ENCODE results near the gene NELL1. TPM values are rescaled to one million over a fixed set of nuclear protein-coding genes. Genes with fewer than 3 reads are reported as not detected.

NELL1 gene
- polyA plus RNA-seq, 1 of the 3 experiments (the other 2 are of a cell fraction), result not detected

DNA sequence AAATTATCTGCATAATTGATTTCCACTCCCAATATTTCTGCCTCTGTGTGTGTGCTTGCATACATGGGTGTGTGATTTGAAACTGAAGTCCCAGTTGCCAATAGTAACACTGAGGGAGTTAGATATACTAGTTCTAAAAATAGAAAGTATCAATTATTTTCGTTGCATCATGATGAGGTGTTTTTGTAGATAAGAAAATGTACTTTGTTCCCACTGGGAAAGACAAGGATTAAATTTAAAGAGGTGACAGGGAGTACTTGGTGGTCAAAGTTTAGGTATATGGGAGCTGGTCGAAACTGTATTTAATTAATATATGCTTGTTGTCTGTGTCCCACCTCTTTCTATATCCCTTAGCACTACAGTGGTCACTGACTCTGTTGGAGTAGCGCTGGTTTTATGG lies 444.5 kb downstream of the NELL1 start:
- H3K9me2 ChIP-seq, result no peaks in the 10 kb centered on the region
- H3K9me3 ChIP-seq, result no peaks in the 10 kb centered on the region; the same call in 1 of the 2 replicates
- no peaks in the 10 kb centered on the region for H3K27me3 ChIP-seq (ENCODE audit: insufficient read depth)
- ChIA-PET POLR2A (no interaction called here), CTCF (no interaction called here)
- no peak overlapping the region for H3K27ac ChIP-seq (ENCODE audit: low read depth in 2 of 2, low read length in 1 of 2)
- TF ChIP-seq, protein P1, sequence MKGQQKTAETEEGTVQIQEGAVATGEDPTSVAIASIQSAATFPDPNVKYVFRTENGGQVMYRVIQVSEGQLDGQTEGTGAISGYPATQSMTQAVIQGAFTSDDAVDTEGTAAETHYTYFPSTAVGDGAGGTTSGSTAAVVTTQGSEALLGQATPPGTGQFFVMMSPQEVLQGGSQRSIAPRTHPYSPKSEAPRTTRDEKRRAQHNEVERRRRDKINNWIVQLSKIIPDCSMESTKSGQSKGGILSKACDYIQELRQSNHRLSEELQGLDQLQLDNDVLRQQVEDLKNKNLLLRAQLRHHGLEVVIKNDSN (IDR thresholded peaks at IDR 0.05; ENCODE audit: borderline replicate concordance, low read depth), result no peak
- no peak for TF ChIP-seq RFX5 (IDR thresholded peaks at IDR 0.05; ENCODE audit: low read length)
- no peak overlapping the region for H3K9ac ChIP-seq
- H3F3A ChIP-seq (replicated peaks; ENCODE audit: insufficient read depth), result no peaks in the 10 kb centered on the region
- H3K79me2 ChIP-seq (ENCODE audit: insufficient read depth), result no peaks in the 10 kb centered on the region
- H2AFZ ChIP-seq (ENCODE audit: low read depth), result no peak overlapping the region
- no peaks in the 10 kb centered on the region for H4K20me1 ChIP-seq (ENCODE audit: insufficient read depth)
- no peaks in the 10 kb centered on the region for H3K4me1 ChIP-seq (ENCODE audit: control insufficient read depth in 1 of 2, insufficient read depth in 2 of 2, low read depth in 1 of 2, low read length in 1 of 2)
- no peak for DNase-seq
- 20% methylated on average over 3 of the region's 3 CpGs for WGBS (ENCODE audit: low lambda C conversion rate)
- no peaks in the 10 kb centered on the region for H3K36me3 ChIP-seq (replicated peaks in 1 of 2; ENCODE audit: control insufficient read depth in 1 of 2, insufficient read depth in 2 of 2, low read length in 1 of 2)
- no peak overlapping the region for H3K4me3 ChIP-seq (ENCODE audit: low read depth in 2 of 2, low read length in 1 of 2)
- no peak overlapping the region for H3K4me2 ChIP-seq

DNA sequence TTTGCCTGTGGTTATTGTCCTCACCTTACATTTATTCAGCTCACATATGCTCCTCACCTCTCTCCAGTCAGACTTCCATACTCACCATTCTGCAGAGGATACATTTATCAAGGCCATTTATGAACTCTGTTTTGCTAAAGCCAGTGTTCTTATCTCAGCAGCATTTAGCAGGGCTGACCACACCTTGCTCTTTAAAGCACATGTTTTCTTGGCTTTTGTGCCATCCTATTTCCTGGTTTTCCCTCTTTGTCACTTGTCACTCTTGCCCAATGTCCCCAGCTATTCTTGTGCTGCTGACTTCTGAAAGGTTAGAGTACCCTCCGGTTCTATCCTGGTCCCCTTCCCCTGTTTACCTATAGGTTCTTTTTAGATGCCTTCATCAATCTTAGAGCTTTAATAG lies 446.6 kb downstream of the NELL1 start:
- no peaks in the 10 kb centered on the region for H3F3A ChIP-seq (replicated peaks; ENCODE audit: insufficient read depth)
- WGBS (ENCODE audit: low lambda C conversion rate), result 56% methylated on average over 1 of the region's 1 CpG
- H3K36me3 ChIP-seq (replicated peaks in 1 of 2; ENCODE audit: control insufficient read depth in 1 of 2, insufficient read depth in 2 of 2, low read length in 1 of 2), result no peaks in the 10 kb centered on the region
- no peak overlapping the region for H3K9ac ChIP-seq
- H3K27ac ChIP-seq (ENCODE audit: low read depth in 2 of 2, low read length in 1 of 2), result no peak overlapping the region
- ChIA-PET CTCF (interaction anchor here (0.8 kb wide), 1 partner anchor 18 kb away, joined by 3 read pairs; no protein-coding TSS in a partner anchor), POLR2A (no interaction called here)
- no peak for DNase-seq
- H3K4me2 ChIP-seq, result no peak overlapping the region
- H3K4me3 ChIP-seq (ENCODE audit: low read depth in 2 of 2, low read length in 1 of 2), result no peak overlapping the region
- no peaks in the 10 kb centered on the region for H3K27me3 ChIP-seq (ENCODE audit: insufficient read depth)
- H3K9me2 ChIP-seq, result no peaks in the 10 kb centered on the region
- no peaks in the 10 kb centered on the region for H3K79me2 ChIP-seq (ENCODE audit: insufficient read depth)
- H3K9me3 ChIP-seq, result no peaks in the 10 kb centered on the region
- TF ChIP-seq EP300 (IDR thresholded peaks at IDR 0.05; ENCODE audit: borderline replicate concordance in 1 of 2, low read depth in 1 of 2, low read length in 1 of 2) (no peak), NRF1 (IDR thresholded peaks at IDR 0.05; ENCODE audit: low read depth, low read length) (no peak), RAD21 (IDR thresholded peaks at IDR 0.05; ENCODE audit: low read length) (no peak), YY1 (IDR thresholded peaks at IDR 0.05; ENCODE audit: low read depth) (no peak), GABPA (IDR thresholded peaks at IDR 0.05; ENCODE audit: low read depth) (no peak), FOSL2 (IDR thresholded peaks at IDR 0.05; ENCODE audit: borderline replicate concordance, low read depth) (no peak), NFIC (IDR thresholded peaks at IDR 0.05; ENCODE audit: borderline replicate concordance) (no peak), POLR2AphosphoS5 (IDR thresholded peaks at IDR 0.05; ENCODE audit: low read depth, low read length) (no peak), CHD2 (IDR thresholded peaks at IDR 0.05; ENCODE audit: low read length, partially characterized antibody) (no peak), SIN3A (IDR thresholded peaks at IDR 0.05; ENCODE audit: borderline replicate concordance, low read depth, low read length) (no peak), TEAD4 (IDR thresholded peaks at IDR 0.05; ENCODE audit: borderline replicate concordance, insufficient read depth) (no peak), MXI1 (IDR thresholded peaks at IDR 0.05; ENCODE audit: low read depth, low read length) (no peak), GATA2 (CRISPR knock-in tag; IDR thresholded peaks at IDR 0.05) (no peak), RCOR1 (IDR thresholded peaks at IDR 0.05; ENCODE audit: low read length) (no peak)
- TF ChIP-seq, protein P2, sequence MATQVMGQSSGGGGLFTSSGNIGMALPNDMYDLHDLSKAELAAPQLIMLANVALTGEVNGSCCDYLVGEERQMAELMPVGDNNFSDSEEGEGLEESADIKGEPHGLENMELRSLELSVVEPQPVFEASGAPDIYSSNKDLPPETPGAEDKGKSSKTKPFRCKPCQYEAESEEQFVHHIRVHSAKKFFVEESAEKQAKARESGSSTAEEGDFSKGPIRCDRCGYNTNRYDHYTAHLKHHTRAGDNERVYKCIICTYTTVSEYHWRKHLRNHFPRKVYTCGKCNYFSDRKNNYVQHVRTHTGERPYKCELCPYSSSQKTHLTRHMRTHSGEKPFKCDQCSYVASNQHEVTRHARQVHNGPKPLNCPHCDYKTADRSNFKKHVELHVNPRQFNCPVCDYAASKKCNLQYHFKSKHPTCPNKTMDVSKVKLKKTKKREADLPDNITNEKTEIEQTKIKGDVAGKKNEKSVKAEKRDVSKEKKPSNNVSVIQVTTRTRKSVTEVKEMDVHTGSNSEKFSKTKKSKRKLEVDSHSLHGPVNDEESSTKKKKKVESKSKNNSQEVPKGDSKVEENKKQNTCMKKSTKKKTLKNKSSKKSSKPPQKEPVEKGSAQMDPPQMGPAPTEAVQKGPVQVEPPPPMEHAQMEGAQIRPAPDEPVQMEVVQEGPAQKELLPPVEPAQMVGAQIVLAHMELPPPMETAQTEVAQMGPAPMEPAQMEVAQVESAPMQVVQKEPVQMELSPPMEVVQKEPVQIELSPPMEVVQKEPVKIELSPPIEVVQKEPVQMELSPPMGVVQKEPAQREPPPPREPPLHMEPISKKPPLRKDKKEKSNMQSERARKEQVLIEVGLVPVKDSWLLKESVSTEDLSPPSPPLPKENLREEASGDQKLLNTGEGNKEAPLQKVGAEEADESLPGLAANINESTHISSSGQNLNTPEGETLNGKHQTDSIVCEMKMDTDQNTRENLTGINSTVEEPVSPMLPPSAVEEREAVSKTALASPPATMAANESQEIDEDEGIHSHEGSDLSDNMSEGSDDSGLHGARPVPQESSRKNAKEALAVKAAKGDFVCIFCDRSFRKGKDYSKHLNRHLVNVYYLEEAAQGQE (IDR thresholded peaks at IDR 0.05; ENCODE audit: low read depth, low read length), result no peak
- TF ChIP-seq, protein P1 (IDR thresholded peaks at IDR 0.05; ENCODE audit: borderline replicate concordance, low read depth), result no peak
- TF ChIP-seq, protein P3, sequence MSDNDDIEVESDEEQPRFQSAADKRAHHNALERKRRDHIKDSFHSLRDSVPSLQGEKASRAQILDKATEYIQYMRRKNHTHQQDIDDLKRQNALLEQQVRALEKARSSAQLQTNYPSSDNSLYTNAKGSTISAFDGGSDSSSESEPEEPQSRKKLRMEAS (IDR thresholded peaks at IDR 0.05; ENCODE audit: low read depth), result no peak
- TF ChIP-seq, protein P4, sequence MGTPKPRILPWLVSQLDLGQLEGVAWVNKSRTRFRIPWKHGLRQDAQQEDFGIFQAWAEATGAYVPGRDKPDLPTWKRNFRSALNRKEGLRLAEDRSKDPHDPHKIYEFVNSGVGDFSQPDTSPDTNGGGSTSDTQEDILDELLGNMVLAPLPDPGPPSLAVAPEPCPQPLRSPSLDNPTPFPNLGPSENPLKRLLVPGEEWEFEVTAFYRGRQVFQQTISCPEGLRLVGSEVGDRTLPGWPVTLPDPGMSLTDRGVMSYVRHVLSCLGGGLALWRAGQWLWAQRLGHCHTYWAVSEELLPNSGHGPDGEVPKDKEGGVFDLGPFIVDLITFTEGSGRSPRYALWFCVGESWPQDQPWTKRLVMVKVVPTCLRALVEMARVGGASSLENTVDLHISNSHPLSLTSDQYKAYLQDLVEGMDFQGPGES (IDR thresholded peaks at IDR 0.05; ENCODE audit: low read depth, low read length), result no peak
- no peaks in the 10 kb centered on the region for H3K4me1 ChIP-seq (ENCODE audit: control insufficient read depth in 1 of 2, insufficient read depth in 2 of 2, low read depth in 1 of 2, low read length in 1 of 2)
- no peak overlapping the region for H2AFZ ChIP-seq (ENCODE audit: low read depth)
- H4K20me1 ChIP-seq (ENCODE audit: insufficient read depth), result no peaks in the 10 kb centered on the region
